HFFc6 (cell line): ENCODE results near the gene SPEM1. TPM values are rescaled to one million over a fixed set of nuclear protein-coding genes. Genes with fewer than 3 reads are reported as not detected.

Experiments
- DNase-seq: peaks from one replicate; pipeline ENCODE4 v3.0.0-alpha.2; 2018
- H3K27ac Mint-ChIP-seq: 2 replicates; pipeline ENCODE4 v1.8.0; 2020; ENCODE audit warnings: mild to moderate bottlenecking, mixed read lengths
- H3K27me3 Mint-ChIP-seq: 2 replicates; pipeline ENCODE4 v1.8.0; 2021; ENCODE audit warnings: mild to moderate bottlenecking, moderate library complexity, mixed read lengths; ENCODE audit not compliant: insufficient read depth
- H3K36me3 Mint-ChIP-seq: 2 replicates; pipeline ENCODE4 v1.8.0; 2021; ENCODE audit warnings: low read depth, mixed read lengths
- H3K4me1 Mint-ChIP-seq: 2 replicates; pipeline ENCODE4 v1.8.0; 2020; ENCODE audit warnings: low read depth, mixed read lengths
- H3K4me3 Mint-ChIP-seq: 2 replicates; pipeline ENCODE4 v1.8.0; 2020; ENCODE audit warnings: mild to moderate bottlenecking, moderate library complexity, mixed read lengths
- H3K9me3 Mint-ChIP-seq: 2 replicates; pipeline ENCODE4 v1.8.0; 2020; ENCODE audit warnings: mild to moderate bottlenecking, mixed read lengths
- CTCF ChIP-seq: fragments of 200-600 bp; sonication (generic); IDR thresholded peaks from 2 replicates; pipeline ENCODE4 v1.5.0; 2021; ENCODE audit warnings: antibody characterized with exemption, mild to moderate bottlenecking
- total RNA-seq, 6 experiments: library from RNA; stranded (reverse); fragmentation: NEBNext Ultra II Directional; extraction: Animal tissue kit (Norgen Biotek cat#: 25700); gene quantifications; 2 replicates in 1 of 6; 3 replicates in 5 of 6; pipeline ENCODE4 v1.2.3, GENCODE V29; 2021

SPEM1 gene
- total RNA-seq, 6 experiments from 2014 or later, result not detected

DNA sequence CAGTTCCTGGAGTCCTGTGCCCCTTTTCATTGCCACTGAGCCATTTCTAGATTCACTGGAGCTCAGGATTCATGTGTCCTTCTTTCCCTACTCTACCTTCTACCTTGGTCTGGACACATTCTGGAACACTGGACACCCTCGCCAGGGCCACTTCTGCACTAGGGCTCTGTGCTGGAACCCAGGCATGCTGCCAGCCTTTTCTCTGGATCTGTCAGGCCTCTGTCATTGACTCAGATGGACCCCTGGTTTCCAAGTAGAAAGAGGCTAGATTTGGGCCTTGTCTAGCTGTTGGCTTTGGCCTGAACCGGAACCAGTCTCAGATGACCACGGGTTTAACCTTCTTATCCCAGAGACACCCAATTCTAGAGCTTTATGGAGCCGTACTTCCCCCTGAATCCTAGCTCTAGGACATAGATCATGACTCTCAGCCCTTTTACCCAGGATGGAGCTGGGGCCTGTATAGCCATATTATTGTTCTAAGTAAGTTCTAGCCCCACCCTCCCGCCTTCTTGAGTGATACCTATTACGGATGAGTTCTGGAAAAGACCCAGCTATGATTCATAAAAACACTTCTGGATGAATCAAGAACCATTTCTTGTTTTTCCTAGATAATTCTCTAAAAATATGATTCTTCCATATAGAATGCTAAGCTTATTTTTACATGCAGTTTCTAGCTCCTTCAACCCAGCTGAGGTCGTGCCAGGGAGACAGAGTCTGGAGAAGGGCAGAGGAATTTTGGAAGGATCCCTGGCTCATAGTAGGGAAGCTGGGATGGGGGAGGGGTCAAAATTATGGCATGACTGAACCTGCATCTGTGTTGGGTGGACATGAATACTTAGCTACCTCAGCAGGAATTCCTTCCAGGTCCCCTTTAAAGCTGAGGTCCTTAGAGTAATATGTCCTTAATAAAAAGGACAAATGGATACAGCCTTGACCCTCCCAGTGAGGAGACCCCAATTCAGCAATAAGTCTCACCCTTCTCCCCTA, 23.7 kb downstream of the SPEM1 start:
- peaks cover 28% of the 10 kb centered on the region for H3K27me3 Mint-ChIP-seq
- H3K27ac Mint-ChIP-seq, result no peak overlapping the region
- no peaks in the 10 kb centered on the region for H3K36me3 Mint-ChIP-seq
- no peak overlapping the region for H3K4me3 Mint-ChIP-seq
- H3K4me1 Mint-ChIP-seq, result peaks cover 32% of the 10 kb centered on the region
- no peak for DNase-seq
- H3K9me3 Mint-ChIP-seq, result no peaks in the 10 kb centered on the region; the same call in 1 of the 2 replicates
- TF ChIP-seq CTCF, result no peak

- Mint-ChIP-seq H3K4me1 (peaks cover 32% of the 10 kb centered on the region), H3K27me3 (peaks cover 22% of the 10 kb centered on the region), H3K27ac (no peak within 1 kb of the TSS), H3K36me3 (no peaks in the 10 kb centered on the region), H3K4me3 (peak within 1 kb of the TSS; percentile 50), H3K9me3 (no peaks in the 10 kb centered on the region; the same call in 1 of the 2 replicates)
- no peak for DNase-seq
- no peak for TF ChIP-seq CTCF
Measured at GRCh38 chr17:7444682-7445618, 24.8 kb downstream of the SPEM1 start, which contains the start of gene CHRNB1. Gene CHRNB1, plus strand, starts transcription at chr17:7445061. Its CDS starts 67 bp downstream, at chr17:7445128.

GRCh38 chr17:7445619-7445968, 25.5 kb downstream of the SPEM1 start:
- no peak overlapping the region for H3K27ac Mint-ChIP-seq
- peaks cover 31% of the 10 kb centered on the region for H3K4me1 Mint-ChIP-seq
- H3K4me3 Mint-ChIP-seq, result peak overlapping the region; percentile 50
- no peaks in the 10 kb centered on the region for H3K36me3 Mint-ChIP-seq
- H3K27me3 Mint-ChIP-seq, result peaks cover 22% of the 10 kb centered on the region
- no peak for DNase-seq
- no peaks in the 10 kb centered on the region; the same call in 1 of the 2 replicates for H3K9me3 Mint-ChIP-seq
- TF ChIP-seq CTCF, result no peak

- H3K27me3 Mint-ChIP-seq, result peaks cover 22% of the 10 kb centered on the region
- peaks cover 33% of the 10 kb centered on the region for H3K4me1 Mint-ChIP-seq
- no peak for DNase-seq
- no peaks in the 10 kb centered on the region for H3K36me3 Mint-ChIP-seq
- no peak overlapping the region for H3K4me3 Mint-ChIP-seq
- no peak overlapping the region for H3K27ac Mint-ChIP-seq
- TF ChIP-seq CTCF, result no peak
- no peaks in the 10 kb centered on the region; the same call in 1 of the 2 replicates for H3K9me3 Mint-ChIP-seq
Measured at GRCh38 chr17:7448461-7448860, 28.3 kb downstream of the SPEM1 start.

GRCh38 chr17:7459961-7460545, 39.9 kb downstream of the SPEM1 start:
- Mint-ChIP-seq H3K4me3 (no peak overlapping the region), H3K9me3 (no peaks in the 10 kb centered on the region; the same call in 1 of the 2 replicates), H3K27me3 (peaks cover 11% of the 10 kb centered on the region), H3K36me3 (peaks cover 12% of the 10 kb centered on the region), H3K27ac (no peak overlapping the region; the same call in 1 of the 2 replicates), H3K4me1 (peaks cover 5% of the 10 kb centered on the region)
- no peak for TF ChIP-seq CTCF
- DNase-seq, result no peak
